Kidney (tissue), 14 donors: ENCODE data around the gene PSG4. TPM values are rescaled to one million over a fixed set of nuclear protein-coding genes. Genes with fewer than 3 reads are reported as not detected.
"Not testable (repeated sequence)": the region's sequence is repeated elsewhere in the genome, so short reads cannot be mapped to it uniquely, and the experiment has no call there.

Experiments
- DNase-seq, 5 donors: peaks; one replicate each; pipeline ENCODE4 v3.0.0-alpha.2; 2013 to 2020
- FAIRE-seq: peaks from 2 replicates; lab custom pipeline; 2012; peaks lifted over from hg19 to GRCh38; lab: Jason Lieb, UNC
- H3K27ac ChIP-seq, 2 donors: one replicate each; pipeline ENCODE4 v1.7.0; 2013; ENCODE audit warnings: low read depth in 2 of 2, low read length in 2 of 2, inconsistent platforms in 1 of 2
- H3K27me3 ChIP-seq: one replicate; pipeline ENCODE4 v1.7.1; 2013; ENCODE audit warnings: low read length, inconsistent platforms; ENCODE audit not compliant: control insufficient read depth, insufficient read depth
- H3K36me3 ChIP-seq, 3 donors: one replicate each; pipeline versions ENCODE4 v1.7.0 to v1.7.1; 2013; ENCODE audit warnings: low read length in 3 of 3, control low read depth in 1 of 3, inconsistent platforms in 1 of 3; ENCODE audit not compliant: insufficient read depth in 3 of 3, control insufficient read depth in 2 of 3
- H3K4me1 ChIP-seq, 3 donors: one replicate each; pipeline versions ENCODE4 v1.7.0 to v1.7.1; 2013; ENCODE audit warnings: low read length in 3 of 3, inconsistent platforms in 1 of 3, low read depth in 1 of 3; ENCODE audit not compliant: control insufficient read depth in 2 of 3, insufficient read depth in 2 of 3
- H3K4me3 ChIP-seq, 3 donors: one replicate each; pipeline versions ENCODE4 v1.7.0 to v1.8.1; 2013; ENCODE audit warnings: low read length in 3 of 3, control low read depth in 1 of 3, inconsistent platforms in 1 of 3
- H3K9ac ChIP-seq, 3 donors: one replicate each; pipeline versions ENCODE4 v1.7.0 to v1.7.1; 2013; ENCODE audit warnings: low read length in 3 of 3, control low read depth in 1 of 3, inconsistent platforms in 1 of 3
- H3K9me3 ChIP-seq, 3 donors: one replicate each; pipeline versions ENCODE4 v1.7.0 to v1.7.1; 2013; ENCODE audit warnings: low read length in 3 of 3, control low read depth in 1 of 3, inconsistent platforms in 1 of 3; ENCODE audit not compliant: control insufficient read depth in 2 of 3, insufficient read depth in 1 of 3
- CTCF ChIP-seq: IDR thresholded peaks from 3 replicates; pipeline ENCODE4 v1.5.1; 2012; ENCODE audit warnings: mild to moderate bottlenecking, moderate library complexity, borderline replicate concordance; ENCODE audit not compliant: insufficient read depth; ENCODE audit errors: extremely low read depth
- intact Hi-C: fragments of 100-400 bp; cut with DNase I; formaldehyde crosslinking; loops from one replicate; pipeline ENCODE4 v1.11.1; 2022
- polyA plus RNA-seq: library from polyadenylated mRNA; stranded (reverse); fragments of 350-450 nt; fragmentation: Illumina TruSeq; extraction: RNeasy Lipid Tissue Mini Kit (QIAGEN cat#74804); gene quantifications from one replicate; pipeline ENCODE4 v1.2.3, GENCODE V29; 2014; ENCODE audit warnings: low read depth, low replicate concordance; ENCODE audit not compliant: insufficient read depth
- total RNA-seq: library from RNA; stranded (reverse); fragmentation: NEBNext Ultra II Directional; extraction: Animal tissue kit (Norgen Biotek cat#: 25700); gene quantifications from one replicate; pipeline ENCODE4 v1.2.1, GENCODE V29; 2021
- donor health status: control.
- donor health status: control.
- donor health status: control.
- donor health status: control.
- donor health status: control.
- donor health status: DM: yes; HTN: yes; CAD: no.
- donor health status: Normal renal cell carcinoma (clear cell type).

PSG4 gene
- total and polyA plus RNA-seq, 2 donors from 2014 or later = 0.35 TPM; not detected in 1

DNA sequence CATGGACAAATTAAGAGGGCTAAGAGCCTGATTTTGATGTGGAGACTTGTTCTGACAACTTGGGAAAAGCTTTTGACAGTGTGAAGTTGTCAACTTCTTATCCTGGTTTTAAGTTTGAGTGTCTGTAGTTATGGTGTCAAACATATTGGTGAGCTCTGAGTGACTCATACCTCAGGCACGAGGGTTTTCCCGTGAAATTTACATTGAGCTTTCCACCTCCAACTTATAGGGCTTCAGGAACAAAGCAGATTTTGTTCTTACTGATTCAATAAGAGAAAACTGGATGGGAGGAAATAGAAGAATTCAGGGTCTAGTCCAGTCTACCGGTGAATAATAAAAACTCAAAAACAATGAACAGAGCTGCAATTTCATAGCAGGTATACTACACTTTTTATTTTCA lies 30.2 kb upstream of the PSG4 start:
- H3K4me1 ChIP-seq, H3K27ac ChIP-seq, H3K27me3 ChIP-seq, H3K36me3 ChIP-seq, H3K9me3 ChIP-seq, H3K4me3 ChIP-seq, intact Hi-C loops, H3K9ac ChIP-seq, FAIRE-seq, DNase-seq: not testable (repeated sequence)

- Histone ChIP-seq H3K4me1 (no peaks in the 10 kb centered on the region), H3K9me3 (peaks cover 0 to 19% (median 0%) of the 10 kb centered on the region in 3 donors)
Observed at GRCh38 chr19:43229315-43229714, 23.9 kb upstream of the PSG4 start.

DNA sequence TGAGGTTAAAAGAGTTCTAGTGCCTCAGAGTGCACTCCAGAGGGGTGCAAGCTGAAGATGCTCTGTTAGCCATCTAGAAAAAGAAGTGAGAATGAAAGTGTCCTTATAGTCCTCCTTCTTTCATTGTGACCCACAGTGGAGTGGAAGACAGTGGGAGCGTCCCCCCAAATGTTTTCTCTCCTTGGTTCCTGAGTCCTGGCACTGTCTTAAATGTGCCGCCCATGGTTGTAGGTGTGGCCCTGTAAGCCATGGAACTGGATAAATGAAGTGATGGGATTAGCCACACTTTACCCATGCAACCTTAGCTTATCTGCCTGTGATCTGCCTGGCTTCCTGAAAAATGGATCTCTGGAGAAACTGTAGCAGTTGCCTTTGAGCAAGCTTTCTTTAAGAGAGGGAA lies 23.3 kb upstream of the PSG4 start:
- H3K4me3 ChIP-seq, FAIRE-seq, H3K27me3 ChIP-seq, H3K27ac ChIP-seq, H3K36me3 ChIP-seq, intact Hi-C loops, H3K9ac ChIP-seq, H3K4me1 ChIP-seq: not testable (repeated sequence)
- peaks cover 0 to 19% (median 0%) of the 10 kb centered on the region in 3 donors for H3K9me3 ChIP-seq
- peak in 2 of 5 donors; percentile 2 to 8 for DNase-seq

More at GRCh38 chr19:43229315-43229714, 23.9 kb upstream of the PSG4 start:
- no peak overlapping the region for H3K27ac ChIP-seq
- H3K9ac ChIP-seq = no peak overlapping the region
- DNase-seq (no peak), FAIRE-seq (no peak)
- TF ChIP-seq CTCF = no peak
- no peaks in the 10 kb centered on the region for H3K36me3 ChIP-seq
- intact Hi-C loops = no loop called here
- no peak overlapping the region for H3K4me3 ChIP-seq
- no peaks in the 10 kb centered on the region for H3K27me3 ChIP-seq

DNA sequence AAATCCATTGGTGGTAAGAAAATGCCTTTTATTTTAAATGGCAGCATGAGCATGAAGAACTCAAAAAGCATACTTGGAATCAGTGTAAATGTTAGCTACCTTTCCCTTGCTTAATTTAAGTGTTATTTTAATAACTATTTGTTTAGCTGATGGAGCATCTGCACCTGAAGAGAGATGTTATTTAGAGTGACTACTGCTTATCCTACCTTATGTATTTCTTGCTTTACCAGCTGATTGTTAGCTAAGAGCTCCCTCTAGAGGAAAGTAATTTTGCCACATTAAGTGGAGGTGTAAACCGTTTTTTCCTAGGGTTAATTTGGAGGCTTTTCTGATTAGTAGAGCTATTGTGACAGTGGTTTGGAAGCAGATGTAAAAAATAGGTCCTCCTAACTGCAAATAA lies 21.5 kb upstream of the PSG4 start:
- H3K4me1 ChIP-seq, DNase-seq, intact Hi-C loops, FAIRE-seq, H3K27ac ChIP-seq, H3K27me3 ChIP-seq, H3K4me3 ChIP-seq, H3K9ac ChIP-seq, H3K36me3 ChIP-seq: not testable (repeated sequence)
- peaks cover 0 to 19% (median 0%) of the 10 kb centered on the region in 3 donors for H3K9me3 ChIP-seq

GRCh38 chr19:43224855-43225253 lies 19.4 kb upstream of the PSG4 start:
- H3K27me3 ChIP-seq = no peaks in the 10 kb centered on the region
- no peak overlapping the region for H3K9ac ChIP-seq
- no peak overlapping the region for H3K27ac ChIP-seq
- no peak for FAIRE-seq
- no peak for DNase-seq
- H3K4me1 ChIP-seq = no peaks in the 10 kb centered on the region
- H3K4me3 ChIP-seq = no peak overlapping the region
- no peaks in the 10 kb centered on the region for H3K36me3 ChIP-seq
- peaks cover 0 to 19% (median 0%) of the 10 kb centered on the region in 3 donors for H3K9me3 ChIP-seq
- no peak for TF ChIP-seq CTCF
- intact Hi-C loops = no loop called here

- peaks cover 0 to 16% (median 0%) of the 10 kb centered on the region in 3 donors for H3K9me3 ChIP-seq
- H3K36me3 ChIP-seq, FAIRE-seq, H3K4me3 ChIP-seq, H3K4me1 ChIP-seq, intact Hi-C loops, DNase-seq, H3K9ac ChIP-seq, H3K27ac ChIP-seq, H3K27me3 ChIP-seq: not testable (repeated sequence)
Observed at GRCh38 chr19:43224201-43224854, 18.9 kb upstream of the PSG4 start.

DNA sequence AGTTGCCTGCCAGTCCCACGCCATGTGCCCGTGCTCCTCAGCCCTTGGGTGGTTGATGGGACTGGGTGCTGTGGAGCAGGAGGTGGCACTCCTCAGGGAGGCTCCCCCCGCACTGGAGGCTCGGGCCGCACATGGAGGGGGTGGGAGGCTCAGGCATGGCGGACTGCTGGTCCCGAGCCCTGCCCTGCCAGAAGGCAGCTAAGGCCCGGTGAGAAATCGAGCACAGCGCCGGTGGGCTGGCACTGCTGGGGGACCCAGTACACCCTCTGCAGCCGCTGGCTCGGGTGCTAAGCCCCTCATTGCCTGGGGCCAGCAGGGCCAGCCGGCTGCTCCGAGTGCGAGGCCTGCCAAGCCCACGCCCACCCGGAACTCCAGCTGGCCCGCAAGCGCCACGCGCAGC lies 16.5 kb upstream of the PSG4 start:
- H3K9ac ChIP-seq, DNase-seq, H3K4me3 ChIP-seq, H3K9me3 ChIP-seq, FAIRE-seq, H3K36me3 ChIP-seq, intact Hi-C loops, H3K27me3 ChIP-seq, H3K27ac ChIP-seq, H3K4me1 ChIP-seq: not testable (repeated sequence)
